H9 (cell line): ENCODE results near the gene DIP2C. TPM values are rescaled to one million over a fixed set of nuclear protein-coding genes. Genes with fewer than 3 reads are reported as not detected.

ENCODE experiments used
- DNase-seq: peaks from one replicate; pipeline ENCODE4 v3.0.0-alpha.2; 2017
- H2AFZ ChIP-seq: one replicate; pipeline ENCODE4 v1.6.1; 2013; ENCODE audit warnings: mild to moderate bottlenecking, low read length, control low read depth, moderate library complexity
- H2AK5ac ChIP-seq: 2 replicates; pipeline ENCODE4 v1.6.1; 2013; ENCODE audit warnings: low read length, control low read depth, mixed read lengths; ENCODE audit not compliant: insufficient read length
- H2BK120ac ChIP-seq: one replicate; pipeline ENCODE4 v1.6.1; 2013; ENCODE audit warnings: low read depth, mild to moderate bottlenecking, low read length, control low read depth, inconsistent platforms; ENCODE audit not compliant: poor library complexity, severe bottlenecking
- H2BK12ac ChIP-seq: 2 replicates; pipeline ENCODE4 v1.6.1; 2013; ENCODE audit warnings: low read length, control low read depth, mixed read lengths, low read depth; ENCODE audit not compliant: insufficient read length
- H2BK15ac ChIP-seq: 2 replicates; pipeline ENCODE4 v1.6.1; 2013; ENCODE audit warnings: low read depth, low read length, control low read depth
- H2BK20ac ChIP-seq: one replicate; pipeline ENCODE4 v1.6.1; 2013; ENCODE audit warnings: low read depth, mild to moderate bottlenecking, low read length, control low read depth, inconsistent platforms; ENCODE audit not compliant: poor library complexity, severe bottlenecking
- H2BK5ac ChIP-seq: 2 replicates; pipeline ENCODE4 v1.6.1; 2013; ENCODE audit warnings: low read length, control low read depth, mixed read lengths; ENCODE audit not compliant: insufficient read length
- H3K14ac ChIP-seq: 2 replicates; pipeline ENCODE4 v1.6.1; 2013; ENCODE audit warnings: low read length, control low read depth; ENCODE audit not compliant: insufficient read depth
- H3K18ac ChIP-seq: 2 replicates; pipeline ENCODE4 v1.6.1; 2013; ENCODE audit warnings: low read depth, mild to moderate bottlenecking, mixed read lengths, low read length, control low read depth; ENCODE audit not compliant: insufficient read length
- H3K23ac ChIP-seq: 2 replicates; pipeline ENCODE4 v1.6.1; 2013; ENCODE audit warnings: low read length, control low read depth, mixed read lengths, low read depth; ENCODE audit not compliant: insufficient read length
- H3K23me2 ChIP-seq: 2 replicates; pipeline ENCODE4 v1.6.1; 2013; ENCODE audit warnings: low read depth, mild to moderate bottlenecking, mixed read lengths, low read length, control low read depth; ENCODE audit not compliant: insufficient read length, poor library complexity, severe bottlenecking
- H3K27ac ChIP-seq: 2 replicates; pipeline ENCODE4 v1.5.1; 2013; ENCODE audit warnings: low read length, control low read depth, mixed read lengths, low read depth; ENCODE audit not compliant: insufficient read length
- H3K27me3 ChIP-seq: 2 replicates; pipeline ENCODE4 v1.6.1; 2013; ENCODE audit warnings: low read length, control low read depth, inconsistent platforms; ENCODE audit not compliant: insufficient read depth
- H3K4ac ChIP-seq: 2 replicates; pipeline ENCODE4 v1.6.1; 2013; ENCODE audit warnings: low read depth, mild to moderate bottlenecking, control low read depth, inconsistent platforms, low read length, moderate library complexity
- H3K4me1 ChIP-seq: 2 replicates; pipeline ENCODE4 v1.6.1; 2013; ENCODE audit warnings: low read length, control low read depth, inconsistent platforms; ENCODE audit not compliant: insufficient read depth
- H3K4me2 ChIP-seq: 2 replicates; pipeline ENCODE4 v1.6.1; 2013; ENCODE audit warnings: low read length, control low read depth, mixed read lengths; ENCODE audit not compliant: insufficient read length, insufficient read depth
- H3K56ac ChIP-seq: 2 replicates; pipeline ENCODE4 v1.6.1; 2013; ENCODE audit warnings: low read depth, mild to moderate bottlenecking, mixed read lengths, low read length, control low read depth; ENCODE audit not compliant: insufficient read length
- H3K79me1 ChIP-seq: 2 replicates; pipeline ENCODE4 v1.6.1; 2013; ENCODE audit warnings: low read depth, mild to moderate bottlenecking, moderate library complexity, low read length, control low read depth, inconsistent platforms; ENCODE audit not compliant: insufficient read depth, poor library complexity, severe bottlenecking
- H3K79me2 ChIP-seq: 2 replicates; pipeline ENCODE4 v1.6.1; 2013; ENCODE audit warnings: low read length, control low read depth, inconsistent platforms; ENCODE audit not compliant: insufficient read depth
- H3K9ac ChIP-seq: 2 replicates; pipeline ENCODE4 v1.6.1; 2013; ENCODE audit warnings: low read length, control low read depth, mixed read lengths; ENCODE audit not compliant: insufficient read length; ENCODE audit errors: extremely low read depth
- H3K9me3 ChIP-seq: one replicate; pipeline ENCODE4 v1.6.1; 2013; ENCODE audit warnings: low read depth, low read length, inconsistent platforms; ENCODE audit not compliant: control insufficient read depth
- H3T11ph ChIP-seq: one replicate; pipeline ENCODE4 v1.6.1; 2013; ENCODE audit warnings: mild to moderate bottlenecking, low read length, control low read depth, inconsistent platforms
- H4K20me1 ChIP-seq: one replicate; pipeline ENCODE4 v1.6.1; 2013; ENCODE audit not compliant: control insufficient read depth, insufficient read length, insufficient read depth
- H4K5ac ChIP-seq: 2 replicates; pipeline ENCODE4 v1.6.1; 2013; ENCODE audit warnings: low read depth, mild to moderate bottlenecking, mixed read lengths, low read length, control low read depth; ENCODE audit not compliant: insufficient read length
- H4K8ac ChIP-seq: replicated peaks from 2 replicates; pipeline ENCODE4 v1.6.1; 2013; ENCODE audit warnings: low read length, control low read depth, mixed read lengths, low read depth; ENCODE audit not compliant: insufficient read length
- H4K91ac ChIP-seq: 2 replicates; pipeline ENCODE4 v1.6.1; 2013; ENCODE audit warnings: low read depth, mild to moderate bottlenecking, moderate library complexity, mixed read lengths, low read length, control low read depth; ENCODE audit not compliant: insufficient read length
- H3K27ac Mint-ChIP-seq, 3 experiments: 2 replicates in 2 of 3; 3 replicates in 1 of 3; pipeline ENCODE4 v1.8.0; 2020 to 2021; ENCODE audit warnings: mixed read lengths in 3 of 3, mild to moderate bottlenecking in 1 of 3, moderate library complexity in 1 of 3
- H3K27me3 Mint-ChIP-seq: 2 replicates; pipeline ENCODE4 v1.8.0; 2021; ENCODE audit warnings: low read depth, mild to moderate bottlenecking, moderate library complexity, mixed read lengths
- H3K36me3 Mint-ChIP-seq, 3 experiments: 2 replicates in 2 of 3; 3 replicates in 1 of 3; pipeline ENCODE4 v1.8.0; 2020 to 2021; ENCODE audit warnings: low read depth in 3 of 3, mixed read lengths in 3 of 3; ENCODE audit not compliant: insufficient read depth in 1 of 3
- H3K4me1 Mint-ChIP-seq, 2 experiments: 2 replicates each; pipeline ENCODE4 v1.8.0; 2020; ENCODE audit warnings: mixed read lengths in 2 of 2
- H3K4me3 Mint-ChIP-seq, 2 experiments: 2 replicates in 1 of 2; 3 replicates in 1 of 2; pipeline ENCODE4 v1.8.0; 2020 to 2021; ENCODE audit warnings: mild to moderate bottlenecking in 2 of 2, mixed read lengths in 2 of 2, moderate library complexity in 1 of 2
- H3K9me3 Mint-ChIP-seq, 2 experiments: 2 replicates in 1 of 2; 3 replicates in 1 of 2; pipeline ENCODE4 v1.8.0; 2020; ENCODE audit warnings: mild to moderate bottlenecking in 2 of 2, mixed read lengths in 2 of 2, moderate library complexity in 1 of 2
- CTCF ChIP-seq: fragments of 200-600 bp; sonication (generic); conservative IDR thresholded peaks from 3 replicates; pipeline ENCODE4 v1.8.0; 2021; ENCODE audit warnings: antibody characterized with exemption, mild to moderate bottlenecking
- WGBS: extraction: QIAGEN DNeasy Blood & Tissue Kit; methylation state at CpG from one replicate; pipeline ENCODE4 v1.1.7; 2013; ENCODE audit warnings: missing lambda C conversion rate, low lambda C conversion rate, mixed read lengths; ENCODE audit not compliant: insufficient read length; ENCODE audit errors: extremely low coverage; 5-methylcytosine and 5-hydroxymethylcytosine counted together
- total RNA-seq: library from RNA; stranded (reverse); gene quantifications from 2 replicates; pipeline ENCODE4 v1.2.1, GENCODE V29; 2021

Gene DIP2C
- total RNA-seq, 1 experiment from 2014 or later = 7.9 TPM

GRCh38 chr10:341081-341740, 348.3 kb downstream of the DIP2C start:
- H3K4me1 Mint-ChIP-seq = no peaks in the 10 kb centered on the region
- H4K5ac ChIP-seq = no peak overlapping the region
- no peaks in the 10 kb centered on the region for H3K27me3 ChIP-seq
- no peak overlapping the region for H3T11ph ChIP-seq
- no peak for DNase-seq
- H3K36me3 Mint-ChIP-seq = peaks cover 19 to 26% (median 23%) of the 10 kb centered on the region in 3 experiments
- no peak overlapping the region for H3K4me2 ChIP-seq
- no peak overlapping the region for H2AK5ac ChIP-seq
- H3K4me1 ChIP-seq = no peaks in the 10 kb centered on the region
- no peak overlapping the region for H3K4ac ChIP-seq
- no peak for TF ChIP-seq CTCF
- no peak overlapping the region for H2BK5ac ChIP-seq
- no peaks in the 10 kb centered on the region for H3K79me2 ChIP-seq
- no peak overlapping the region for H2BK20ac ChIP-seq
- H4K91ac ChIP-seq = no peak overlapping the region
- no peak overlapping the region for H4K8ac ChIP-seq
- no peak overlapping the region for H2AFZ ChIP-seq
- no CpG with 5 or more reads among the region's 23 CpGs for WGBS
- no peak overlapping the region for H3K23ac ChIP-seq
- H3K14ac ChIP-seq = no peak overlapping the region
- H3K23me2 ChIP-seq = no peaks in the 10 kb centered on the region
- H2BK120ac ChIP-seq = no peak overlapping the region
- H3K4me3 Mint-ChIP-seq = no peak overlapping the region
- no peak overlapping the region for H3K27ac ChIP-seq
- H3K79me1 ChIP-seq = no peaks in the 10 kb centered on the region
- H2BK15ac ChIP-seq = no peak overlapping the region
- H3K9me3 ChIP-seq = no peaks in the 10 kb centered on the region
- peak overlapping the region in 2 of 3 experiments; percentile 17 to 28; a peak in 2 of 7 replicates for H3K27ac Mint-ChIP-seq
- H3K56ac ChIP-seq = no peak overlapping the region
- H3K18ac ChIP-seq = no peak overlapping the region
- peaks cover 0 to 2% of the 10 kb centered on the region in 2 experiments; a peak in 1 of 5 replicates for H3K9me3 Mint-ChIP-seq
- no peak overlapping the region for H3K9ac ChIP-seq
- no peaks in the 10 kb centered on the region for H4K20me1 ChIP-seq
- no peak overlapping the region for H2BK12ac ChIP-seq
- H3K27me3 Mint-ChIP-seq = no peaks in the 10 kb centered on the region
